SK-N-SH (cell line): ENCODE data around the gene SPACA7. TPM values are rescaled to one million over a fixed set of nuclear protein-coding genes. Genes with fewer than 3 reads are reported as not detected.

Source experiments
- CTCF ChIA-PET: fragments of 300-600, 350-600 bp; formaldehyde crosslinking; extraction: SDS; loops from one replicate; lab custom pipeline; 2021; lab: Yijun Ruan, JAX
- POLR2A ChIA-PET: fragments of 350-600 bp; sonication (Branson Sonifier 250); formaldehyde crosslinking; extraction: SDS; loops from one replicate; lab custom pipeline; 2020; ENCODE audit warnings: antibody characterized with exemption, inconsistent platforms; lab: Yijun Ruan, JAX
- DNase-seq: peaks from one replicate; pipeline ENCODE4 v3.0.0; 2012
- H2AFZ ChIP-seq: fragments of 200-600 bp; sonication (generic); 2 replicates; pipeline ENCODE4 v1.8.1; 2016; ENCODE audit warnings: antibody characterized with exemption, mild to moderate bottlenecking, low read depth
- H3F3A ChIP-seq: fragments of 200-600 bp; sonication (generic); replicated peaks from 2 replicates; pipeline ENCODE3; 2016; ENCODE audit warnings: antibody characterized with exemption, mild to moderate bottlenecking; ENCODE audit not compliant: insufficient read depth
- H3K27ac ChIP-seq, 2 experiments: fragments of 200-500 bp in 1 of 2; fragments of 200-600 bp in 1 of 2; sonication (Bioruptor generic) in 1 of 2; sonication (generic), shearing (Covaris generic) in 1 of 2; 2 replicates each; pipeline versions ENCODE4 v1.5.1 to v1.6.1; 2014 to 2016; ENCODE audit warnings: low read depth in 2 of 2, inconsistent platforms in 1 of 2, low read length in 1 of 2, mild to moderate bottlenecking in 1 of 2, mixed read lengths in 1 of 2
- H3K27me3 ChIP-seq: fragments of 200-600 bp; sonication (generic), shearing (Covaris generic); 2 replicates; pipeline ENCODE4 v1.6.1; 2016; ENCODE audit warnings: mixed run types; ENCODE audit not compliant: insufficient read depth
- H3K36me3 ChIP-seq, 2 experiments: fragments of 200-500 bp in 1 of 2; fragments of 200-600 bp in 1 of 2; sonication (Bioruptor generic) in 1 of 2; sonication (generic) in 1 of 2; replicated peaks in 1 of 2; 2 replicates each; pipeline versions ENCODE3 to v1.5.1; 2014 to 2016; ENCODE audit warnings: low read length in 1 of 2, mild to moderate bottlenecking in 1 of 2; ENCODE audit not compliant: insufficient read depth in 2 of 2, control insufficient read depth in 1 of 2
- H3K4me1 ChIP-seq, 2 experiments: fragments of 200-500 bp in 1 of 2; fragments of 200-600 bp in 1 of 2; sonication (Bioruptor generic) in 1 of 2; sonication (generic), shearing (Covaris generic) in 1 of 2; 2 replicates each; pipeline versions ENCODE4 v1.5.1 to v1.6.1; 2014 to 2016; ENCODE audit warnings: low read depth in 1 of 2, low read length in 1 of 2, mixed run types in 1 of 2; ENCODE audit not compliant: insufficient read depth in 2 of 2, control insufficient read depth in 1 of 2
- H3K4me2 ChIP-seq: fragments of 200-600 bp; sonication (generic), shearing (Covaris generic); 2 replicates; pipeline ENCODE4 v1.6.1; 2017; ENCODE audit warnings: mixed run types
- H3K4me3 ChIP-seq, 2 experiments: fragments of 200-500 bp in 1 of 2; fragments of 200-600 bp in 1 of 2; sonication (Bioruptor generic) in 1 of 2; sonication (generic), shearing (Covaris generic) in 1 of 2; 2 replicates each; pipeline versions ENCODE4 v1.5.1 to v1.8.1; 2014 to 2016; ENCODE audit warnings: low read depth in 2 of 2, inconsistent platforms in 1 of 2, low read length in 1 of 2, mild to moderate bottlenecking in 1 of 2, mixed read lengths in 1 of 2, moderate library complexity in 1 of 2
- H3K79me2 ChIP-seq: fragments of 200-600 bp; sonication (generic); 2 replicates; pipeline ENCODE4 v1.8.1; 2017; ENCODE audit warnings: mild to moderate bottlenecking; ENCODE audit not compliant: insufficient read depth
- H3K9ac ChIP-seq: fragments of 200-600 bp; sonication (generic); 2 replicates; pipeline ENCODE4 v1.6.1; 2017; ENCODE audit warnings: mixed run types
- H3K9me2 ChIP-seq: fragments of 200-600 bp; sonication (generic); 2 replicates; pipeline ENCODE4 v1.6.1; 2017; ENCODE audit warnings: mixed run types
- H3K9me3 ChIP-seq: fragments of 200-600 bp; sonication (generic); 2 replicates; pipeline ENCODE4 v1.6.1; 2017; ENCODE audit warnings: mixed run types, mild to moderate bottlenecking, moderate library complexity
- H4K20me1 ChIP-seq: fragments of 200-600 bp; sonication (generic); 2 replicates; pipeline ENCODE4 v1.6.1; 2017; ENCODE audit warnings: mild to moderate bottlenecking, mixed run types; ENCODE audit not compliant: insufficient read depth
- CHD2 ChIP-seq: fragments of 150-350 bp; IDR thresholded peaks from 2 replicates; pipeline ENCODE4 v1.6.1; 2018; ENCODE audit warnings: low read length; ENCODE audit not compliant: partially characterized antibody
- EP300 ChIP-seq, 2 experiments: IDR thresholded peaks; 2 replicates each; pipeline versions ENCODE4 v1.4.0 to v1.6.1; 2012; ENCODE audit warnings: borderline replicate concordance in 1 of 2, low read depth in 1 of 2, low read length in 1 of 2
- FOXJ3 ChIP-seq: sonication (generic); formaldehyde crosslinking; IDR thresholded peaks from 2 replicates; pipeline ENCODE4 v1.5.1; 2020; ENCODE audit warnings: mild to moderate bottlenecking, missing genetic modification reagents
- JUND ChIP-seq: IDR thresholded peaks from 2 replicates; pipeline ENCODE4 v1.4.0; 2012
- MAX ChIP-seq: IDR thresholded peaks from 2 replicates; pipeline ENCODE4 v1.4.0; 2012; ENCODE audit warnings: low read depth
- MXI1 ChIP-seq: IDR thresholded peaks from 2 replicates; pipeline ENCODE4 v1.6.1; 2012; ENCODE audit warnings: mild to moderate bottlenecking, low read depth, low read length, improper control_type of control experiment
- NFIC ChIP-seq: IDR thresholded peaks from 2 replicates; pipeline ENCODE4 v1.4.0; 2012; ENCODE audit warnings: borderline replicate concordance
- NRF1 ChIP-seq: IDR thresholded peaks from 2 replicates; pipeline ENCODE4 v1.6.1; 2012; ENCODE audit warnings: low read depth, mild to moderate bottlenecking, low read length
- PBX3 ChIP-seq: IDR thresholded peaks from 2 replicates; pipeline ENCODE4; 2012
- RAD21 ChIP-seq: IDR thresholded peaks from 2 replicates; pipeline ENCODE4 v1.6.1; 2012; ENCODE audit warnings: mild to moderate bottlenecking, low read length
- REST ChIP-seq: IDR thresholded peaks from 2 replicates; pipeline ENCODE4 v1.6.1; 2012; ENCODE audit warnings: mild to moderate bottlenecking, low read depth, low read length, moderate library complexity
- RFX5 ChIP-seq: IDR thresholded peaks from 2 replicates; pipeline ENCODE4 v1.6.1; 2012; ENCODE audit warnings: mild to moderate bottlenecking, improper control_type of control experiment, low read length
- SIN3A ChIP-seq: IDR thresholded peaks from 2 replicates; pipeline ENCODE4 v1.6.1; 2012; ENCODE audit warnings: low read depth, mild to moderate bottlenecking, low read length, moderate library complexity, borderline replicate concordance
- TAF1 ChIP-seq: IDR thresholded peaks from 2 replicates; pipeline ENCODE4 v1.6.1; 2012; ENCODE audit warnings: low read depth, mild to moderate bottlenecking, low read length, moderate library complexity, borderline replicate concordance
- TEAD4 ChIP-seq: IDR thresholded peaks from 2 replicates; pipeline ENCODE4 v1.4.0; 2012; ENCODE audit warnings: mild to moderate bottlenecking, borderline replicate concordance; ENCODE audit not compliant: insufficient read depth
- USF1 ChIP-seq: IDR thresholded peaks from 2 replicates; pipeline ENCODE4 v1.4.0; 2012; ENCODE audit warnings: low read depth, borderline replicate concordance
- USF2 ChIP-seq: fragments of 150-350 bp; IDR thresholded peaks from 2 replicates; pipeline ENCODE4 v1.6.1; 2017; ENCODE audit warnings: antibody characterized with exemption, low read length, low read depth, borderline replicate concordance
- ZBTB33 ChIP-seq: IDR thresholded peaks from 2 replicates; pipeline ENCODE4 v1.4.0; 2012; ENCODE audit warnings: low read depth, borderline replicate concordance
- WGBS: methylation state at CpG from one replicate; pipeline ENCODE4 v1.1.6; 2017; ENCODE audit warnings: low lambda C conversion rate; 5-methylcytosine and 5-hydroxymethylcytosine counted together
- polyA plus RNA-seq, 3 experiments: library from polyadenylated mRNA; depleted of rRNA; stranded (reverse); fragments of >200 nt; gene quantifications; 2 replicates each; pipeline ENCODE4 v1.2.3, GENCODE V29; 2012

Gene SPACA7
- polyA plus RNA-seq, 1 of the 3 experiments (the other 2 are of a cell fraction) = not detected

GRCh38 chr13:112351825-112352224, 24.3 kb upstream of the SPACA7 start:
- TF ChIP-seq USF2 (no peak), USF1 (no peak), MAX (no peak), NFIC (no peak), RAD21 (no peak)
- no peaks in the 10 kb centered on the region for H3F3A ChIP-seq
- CTCF ChIA-PET = no interaction called here
- H3K4me3 ChIP-seq = no peak overlapping the region
- H3K36me3 ChIP-seq = no peaks in the 10 kb centered on the region
- H3K79me2 ChIP-seq = no peaks in the 10 kb centered on the region
- no peaks in the 10 kb centered on the region for H3K4me1 ChIP-seq
- 2% methylated on average over 6 of the region's 8 CpGs for WGBS
- H3K9ac ChIP-seq = no peak overlapping the region
- no peaks in the 10 kb centered on the region for H3K9me2 ChIP-seq
- H3K4me2 ChIP-seq = no peak overlapping the region
- H3K27me3 ChIP-seq = peaks cover 9% of the 10 kb centered on the region; the same call in 1 of the 2 replicates
- H3K9me3 ChIP-seq = no peaks in the 10 kb centered on the region
- DNase-seq = no peak
- H3K27ac ChIP-seq = no peak overlapping the region
- H2AFZ ChIP-seq = no peak overlapping the region
- POLR2A ChIA-PET = no interaction called here
- no peaks in the 10 kb centered on the region for H4K20me1 ChIP-seq

GRCh38 chr13:112353856-112354255, 22.3 kb upstream of the SPACA7 start:
- Histone ChIP-seq H3F3A (no peaks in the 10 kb centered on the region), H3K4me1 (no peaks in the 10 kb centered on the region), H3K9ac (no peak overlapping the region), H3K27me3 (no peaks in the 10 kb centered on the region; the same call in 1 of the 2 replicates), H3K9me2 (no peaks in the 10 kb centered on the region), H4K20me1 (no peaks in the 10 kb centered on the region), H3K27ac (no peak overlapping the region), H3K4me3 (no peak overlapping the region), H3K36me3 (no peaks in the 10 kb centered on the region), H2AFZ (no peak overlapping the region), H3K9me3 (no peaks in the 10 kb centered on the region), H3K79me2 (no peaks in the 10 kb centered on the region), H3K4me2 (no peak overlapping the region)
- POLR2A ChIA-PET = interaction anchor here (0.6 kb wide), 1 partner anchor 1638 kb away, joined by 3 read pairs; no protein-coding TSS in a partner anchor
- no peak for DNase-seq
- CTCF ChIA-PET = no interaction called here
- WGBS = 13% methylated on average over 11 of the region's 11 CpGs
- TF ChIP-seq FOXJ3 (CRISPR knock-in tag) (no peak), MXI1 (no peak), JUND (no peak), NRF1 (no peak), CHD2 (no peak), SIN3A (no peak), RFX5 (no peak), TEAD4 (no peak), EP300 (IDR thresholded peaks at IDR 0.05; ENCODE audit: borderline replicate concordance in 1 of 2, low read depth in 1 of 2, low read length in 1 of 2) (no peak), REST (no peak), ZBTB33 (no peak), USF1 (no peak), TAF1 (no peak), PBX3 (no peak)
